H9 (cell line): ENCODE data around the gene MOCS1. TPM values are rescaled to one million over a fixed set of nuclear protein-coding genes. Genes with fewer than 3 reads are reported as not detected.

Experiments
- DNase-seq: peaks from one replicate; pipeline ENCODE4 v3.0.0-alpha.2; 2017
- H2AFZ ChIP-seq: one replicate; pipeline ENCODE4 v1.6.1; 2013; ENCODE audit warnings: mild to moderate bottlenecking, low read length, control low read depth, moderate library complexity
- H2AK5ac ChIP-seq: 2 replicates; pipeline ENCODE4 v1.6.1; 2013; ENCODE audit warnings: low read length, control low read depth, mixed read lengths; ENCODE audit not compliant: insufficient read length
- H2BK120ac ChIP-seq: one replicate; pipeline ENCODE4 v1.6.1; 2013; ENCODE audit warnings: low read depth, mild to moderate bottlenecking, low read length, control low read depth, inconsistent platforms; ENCODE audit not compliant: poor library complexity, severe bottlenecking
- H2BK12ac ChIP-seq: 2 replicates; pipeline ENCODE4 v1.6.1; 2013; ENCODE audit warnings: low read length, control low read depth, mixed read lengths, low read depth; ENCODE audit not compliant: insufficient read length
- H2BK15ac ChIP-seq: 2 replicates; pipeline ENCODE4 v1.6.1; 2013; ENCODE audit warnings: low read depth, low read length, control low read depth
- H2BK20ac ChIP-seq: one replicate; pipeline ENCODE4 v1.6.1; 2013; ENCODE audit warnings: low read depth, mild to moderate bottlenecking, low read length, control low read depth, inconsistent platforms; ENCODE audit not compliant: poor library complexity, severe bottlenecking
- H2BK5ac ChIP-seq: 2 replicates; pipeline ENCODE4 v1.6.1; 2013; ENCODE audit warnings: low read length, control low read depth, mixed read lengths; ENCODE audit not compliant: insufficient read length
- H3K14ac ChIP-seq: 2 replicates; pipeline ENCODE4 v1.6.1; 2013; ENCODE audit warnings: low read length, control low read depth; ENCODE audit not compliant: insufficient read depth
- H3K18ac ChIP-seq: 2 replicates; pipeline ENCODE4 v1.6.1; 2013; ENCODE audit warnings: low read depth, mild to moderate bottlenecking, mixed read lengths, low read length, control low read depth; ENCODE audit not compliant: insufficient read length
- H3K23ac ChIP-seq: 2 replicates; pipeline ENCODE4 v1.6.1; 2013; ENCODE audit warnings: low read length, control low read depth, mixed read lengths, low read depth; ENCODE audit not compliant: insufficient read length
- H3K23me2 ChIP-seq: 2 replicates; pipeline ENCODE4 v1.6.1; 2013; ENCODE audit warnings: low read depth, mild to moderate bottlenecking, mixed read lengths, low read length, control low read depth; ENCODE audit not compliant: insufficient read length, poor library complexity, severe bottlenecking
- H3K27ac ChIP-seq: 2 replicates; pipeline ENCODE4 v1.5.1; 2013; ENCODE audit warnings: low read length, control low read depth, mixed read lengths, low read depth; ENCODE audit not compliant: insufficient read length
- H3K27me3 ChIP-seq: 2 replicates; pipeline ENCODE4 v1.6.1; 2013; ENCODE audit warnings: low read length, control low read depth, inconsistent platforms; ENCODE audit not compliant: insufficient read depth
- H3K4ac ChIP-seq: 2 replicates; pipeline ENCODE4 v1.6.1; 2013; ENCODE audit warnings: low read depth, mild to moderate bottlenecking, control low read depth, inconsistent platforms, low read length, moderate library complexity
- H3K4me1 ChIP-seq: 2 replicates; pipeline ENCODE4 v1.6.1; 2013; ENCODE audit warnings: low read length, control low read depth, inconsistent platforms; ENCODE audit not compliant: insufficient read depth
- H3K4me2 ChIP-seq: 2 replicates; pipeline ENCODE4 v1.6.1; 2013; ENCODE audit warnings: low read length, control low read depth, mixed read lengths; ENCODE audit not compliant: insufficient read length, insufficient read depth
- H3K56ac ChIP-seq: 2 replicates; pipeline ENCODE4 v1.6.1; 2013; ENCODE audit warnings: low read depth, mild to moderate bottlenecking, mixed read lengths, low read length, control low read depth; ENCODE audit not compliant: insufficient read length
- H3K79me1 ChIP-seq: 2 replicates; pipeline ENCODE4 v1.6.1; 2013; ENCODE audit warnings: low read depth, mild to moderate bottlenecking, moderate library complexity, low read length, control low read depth, inconsistent platforms; ENCODE audit not compliant: insufficient read depth, poor library complexity, severe bottlenecking
- H3K79me2 ChIP-seq: 2 replicates; pipeline ENCODE4 v1.6.1; 2013; ENCODE audit warnings: low read length, control low read depth, inconsistent platforms; ENCODE audit not compliant: insufficient read depth
- H3K9ac ChIP-seq: 2 replicates; pipeline ENCODE4 v1.6.1; 2013; ENCODE audit warnings: low read length, control low read depth, mixed read lengths; ENCODE audit not compliant: insufficient read length; ENCODE audit errors: extremely low read depth
- H3K9me3 ChIP-seq: one replicate; pipeline ENCODE4 v1.6.1; 2013; ENCODE audit warnings: low read depth, low read length, inconsistent platforms; ENCODE audit not compliant: control insufficient read depth
- H3T11ph ChIP-seq: one replicate; pipeline ENCODE4 v1.6.1; 2013; ENCODE audit warnings: mild to moderate bottlenecking, low read length, control low read depth, inconsistent platforms
- H4K20me1 ChIP-seq: one replicate; pipeline ENCODE4 v1.6.1; 2013; ENCODE audit not compliant: control insufficient read depth, insufficient read length, insufficient read depth
- H4K5ac ChIP-seq: 2 replicates; pipeline ENCODE4 v1.6.1; 2013; ENCODE audit warnings: low read depth, mild to moderate bottlenecking, mixed read lengths, low read length, control low read depth; ENCODE audit not compliant: insufficient read length
- H4K8ac ChIP-seq: replicated peaks from 2 replicates; pipeline ENCODE4 v1.6.1; 2013; ENCODE audit warnings: low read length, control low read depth, mixed read lengths, low read depth; ENCODE audit not compliant: insufficient read length
- H4K91ac ChIP-seq: 2 replicates; pipeline ENCODE4 v1.6.1; 2013; ENCODE audit warnings: low read depth, mild to moderate bottlenecking, moderate library complexity, mixed read lengths, low read length, control low read depth; ENCODE audit not compliant: insufficient read length
- H3K27ac Mint-ChIP-seq, 3 experiments: 2 replicates in 2 of 3; 3 replicates in 1 of 3; pipeline ENCODE4 v1.8.0; 2020 to 2021; ENCODE audit warnings: mixed read lengths in 3 of 3, mild to moderate bottlenecking in 1 of 3, moderate library complexity in 1 of 3
- H3K27me3 Mint-ChIP-seq: 2 replicates; pipeline ENCODE4 v1.8.0; 2021; ENCODE audit warnings: low read depth, mild to moderate bottlenecking, moderate library complexity, mixed read lengths
- H3K36me3 Mint-ChIP-seq, 3 experiments: 2 replicates in 2 of 3; 3 replicates in 1 of 3; pipeline ENCODE4 v1.8.0; 2020 to 2021; ENCODE audit warnings: low read depth in 3 of 3, mixed read lengths in 3 of 3; ENCODE audit not compliant: insufficient read depth in 1 of 3
- H3K4me1 Mint-ChIP-seq, 2 experiments: 2 replicates each; pipeline ENCODE4 v1.8.0; 2020; ENCODE audit warnings: mixed read lengths in 2 of 2
- H3K4me3 Mint-ChIP-seq, 2 experiments: 2 replicates in 1 of 2; 3 replicates in 1 of 2; pipeline ENCODE4 v1.8.0; 2020 to 2021; ENCODE audit warnings: mild to moderate bottlenecking in 2 of 2, mixed read lengths in 2 of 2, moderate library complexity in 1 of 2
- H3K9me3 Mint-ChIP-seq, 2 experiments: 2 replicates in 1 of 2; 3 replicates in 1 of 2; pipeline ENCODE4 v1.8.0; 2020; ENCODE audit warnings: mild to moderate bottlenecking in 2 of 2, mixed read lengths in 2 of 2, moderate library complexity in 1 of 2
- WGBS: extraction: QIAGEN DNeasy Blood & Tissue Kit; methylation state at CpG from one replicate; pipeline ENCODE4 v1.1.7; 2013; ENCODE audit warnings: missing lambda C conversion rate, low lambda C conversion rate, mixed read lengths; ENCODE audit not compliant: insufficient read length; ENCODE audit errors: extremely low coverage; 5-methylcytosine and 5-hydroxymethylcytosine counted together
- total RNA-seq: library from RNA; stranded (reverse); gene quantifications from 2 replicates; pipeline ENCODE4 v1.2.1, GENCODE V29; 2021
- TF ChIP-seq, protein P1 (sequence below): fragments of 200-600 bp; sonication (generic); conservative IDR thresholded peaks from 3 replicates; pipeline ENCODE4 v1.8.0; 2021; ENCODE audit warnings: antibody characterized with exemption, mild to moderate bottlenecking

The MOCS1 gene
- total RNA-seq, 1 experiment from 2014 or later = 15.2 TPM

DNA sequence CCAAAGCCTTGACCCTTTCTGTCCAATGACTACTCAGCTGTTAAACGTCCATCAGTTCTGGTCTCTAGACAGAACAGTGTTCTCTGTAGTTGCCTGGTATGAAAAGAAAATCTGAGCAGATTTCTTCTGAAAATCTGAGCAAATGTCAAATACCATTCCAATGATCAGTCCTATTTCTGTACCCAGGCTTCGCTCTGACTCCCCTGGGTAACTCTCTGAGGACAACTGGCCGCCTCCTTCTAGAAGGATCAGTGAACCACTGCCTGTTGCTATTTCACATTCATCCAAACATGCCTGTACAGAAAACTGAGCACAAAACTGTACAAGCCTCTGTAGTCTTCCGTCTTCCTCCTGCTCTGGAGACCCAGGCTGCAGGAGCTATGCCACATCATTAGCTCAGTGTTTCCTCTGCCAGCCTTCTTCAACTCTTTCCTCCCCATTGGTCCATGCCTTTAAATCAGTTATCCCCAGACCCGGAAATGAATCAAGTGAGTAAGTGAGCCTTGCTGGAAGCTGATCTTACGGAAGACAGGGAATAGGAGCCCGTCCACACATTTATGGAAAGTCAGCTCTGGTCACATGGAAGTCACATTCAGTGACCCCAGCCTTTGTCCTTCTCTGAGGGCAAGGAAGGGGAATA lies 78.8 kb downstream of the MOCS1 start:
- no peak overlapping the region for H2BK5ac ChIP-seq
- H3K14ac ChIP-seq = no peak overlapping the region
- no peak overlapping the region for H2AFZ ChIP-seq
- no peak overlapping the region for H4K91ac ChIP-seq
- H2BK120ac ChIP-seq = no peak overlapping the region
- H3K27ac Mint-ChIP-seq = peak overlapping the region in 1 of 3 experiments; percentile 19; a peak in 1 of 7 replicates
- no peak overlapping the region for H3K9ac ChIP-seq
- H2BK15ac ChIP-seq = no peak overlapping the region
- H3K4ac ChIP-seq = no peak overlapping the region
- peaks cover 7 to 9% of the 10 kb centered on the region in 2 experiments for H3K4me1 Mint-ChIP-seq
- no CpG with 5 or more reads among the region's 7 CpGs for WGBS
- H3T11ph ChIP-seq = no peak overlapping the region
- H3K4me2 ChIP-seq = no peak overlapping the region
- H3K36me3 Mint-ChIP-seq = no peaks in the 10 kb centered on the region
- no peaks in the 10 kb centered on the region for H4K20me1 ChIP-seq
- H3K27me3 ChIP-seq = no peaks in the 10 kb centered on the region
- H3K9me3 Mint-ChIP-seq = no peaks in the 10 kb centered on the region
- TF ChIP-seq, protein P1, sequence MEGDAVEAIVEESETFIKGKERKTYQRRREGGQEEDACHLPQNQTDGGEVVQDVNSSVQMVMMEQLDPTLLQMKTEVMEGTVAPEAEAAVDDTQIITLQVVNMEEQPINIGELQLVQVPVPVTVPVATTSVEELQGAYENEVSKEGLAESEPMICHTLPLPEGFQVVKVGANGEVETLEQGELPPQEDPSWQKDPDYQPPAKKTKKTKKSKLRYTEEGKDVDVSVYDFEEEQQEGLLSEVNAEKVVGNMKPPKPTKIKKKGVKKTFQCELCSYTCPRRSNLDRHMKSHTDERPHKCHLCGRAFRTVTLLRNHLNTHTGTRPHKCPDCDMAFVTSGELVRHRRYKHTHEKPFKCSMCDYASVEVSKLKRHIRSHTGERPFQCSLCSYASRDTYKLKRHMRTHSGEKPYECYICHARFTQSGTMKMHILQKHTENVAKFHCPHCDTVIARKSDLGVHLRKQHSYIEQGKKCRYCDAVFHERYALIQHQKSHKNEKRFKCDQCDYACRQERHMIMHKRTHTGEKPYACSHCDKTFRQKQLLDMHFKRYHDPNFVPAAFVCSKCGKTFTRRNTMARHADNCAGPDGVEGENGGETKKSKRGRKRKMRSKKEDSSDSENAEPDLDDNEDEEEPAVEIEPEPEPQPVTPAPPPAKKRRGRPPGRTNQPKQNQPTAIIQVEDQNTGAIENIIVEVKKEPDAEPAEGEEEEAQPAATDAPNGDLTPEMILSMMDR = no peak
- H3K23ac ChIP-seq = no peak overlapping the region
- no peak overlapping the region for H2AK5ac ChIP-seq
- H3K4me3 Mint-ChIP-seq = no peak overlapping the region
- H3K9me3 ChIP-seq = no peaks in the 10 kb centered on the region
- H3K56ac ChIP-seq = no peak overlapping the region
- H4K5ac ChIP-seq = no peak overlapping the region
- no peak for DNase-seq
- H2BK20ac ChIP-seq = no peak overlapping the region
- no peaks in the 10 kb centered on the region for H3K23me2 ChIP-seq
- H3K79me1 ChIP-seq = no peaks in the 10 kb centered on the region
- no peak overlapping the region for H3K27ac ChIP-seq
- peaks cover 7% of the 10 kb centered on the region for H3K27me3 Mint-ChIP-seq
- no peak overlapping the region for H3K18ac ChIP-seq
- H3K79me2 ChIP-seq = no peaks in the 10 kb centered on the region
- H2BK12ac ChIP-seq = no peak overlapping the region
- no peaks in the 10 kb centered on the region for H3K4me1 ChIP-seq
- no peak overlapping the region for H4K8ac ChIP-seq

Other genes starting within 250 kb of the MOCS1 start
- gene KIF6, start 209.1 kb downstream of the MOCS1 start, total RNA-seq = 0.63 and 0.88 TPM in 2 replicates
- 1.0 and 1.1 TPM in 2 replicates for gene DAAM2, start 142.1 kb downstream of the MOCS1 start, total RNA-seq